Activated CD8-positive, alpha-beta memory T cell treated with anti-CD3 and anti-CD28 coated beads, Interleukin-2, amount 50 U/mL, for 24 hours (primary cell): Measurements from ENCODE around the gene ARPC1A.

Experiments
- DNase-seq: peaks from one replicate; pipeline ENCODE4 v3.0.0-alpha.2; 2020; ENCODE audit errors: extremely low read depth

ARPC1A gene

DNA sequence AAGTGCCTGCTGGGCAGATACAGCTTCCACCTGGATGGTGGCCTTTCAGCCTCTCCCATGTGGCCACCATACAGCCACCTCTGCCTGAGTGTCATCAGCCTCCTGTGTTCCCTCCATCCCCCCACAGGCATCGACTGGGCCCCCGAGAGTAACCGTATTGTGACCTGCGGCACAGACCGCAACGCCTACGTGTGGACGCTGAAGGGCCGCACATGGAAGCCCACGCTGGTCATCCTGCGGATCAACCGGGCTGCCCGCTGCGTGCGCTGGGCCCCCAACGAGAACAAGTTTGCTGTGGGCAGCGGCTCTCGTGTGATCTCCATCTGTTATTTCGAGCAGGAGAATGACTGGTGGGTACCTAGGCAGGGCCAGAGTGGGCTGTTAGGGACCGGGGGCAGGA lies 62.2 kb downstream of the ARPC1A start:
- no peak for DNase-seq

DNA sequence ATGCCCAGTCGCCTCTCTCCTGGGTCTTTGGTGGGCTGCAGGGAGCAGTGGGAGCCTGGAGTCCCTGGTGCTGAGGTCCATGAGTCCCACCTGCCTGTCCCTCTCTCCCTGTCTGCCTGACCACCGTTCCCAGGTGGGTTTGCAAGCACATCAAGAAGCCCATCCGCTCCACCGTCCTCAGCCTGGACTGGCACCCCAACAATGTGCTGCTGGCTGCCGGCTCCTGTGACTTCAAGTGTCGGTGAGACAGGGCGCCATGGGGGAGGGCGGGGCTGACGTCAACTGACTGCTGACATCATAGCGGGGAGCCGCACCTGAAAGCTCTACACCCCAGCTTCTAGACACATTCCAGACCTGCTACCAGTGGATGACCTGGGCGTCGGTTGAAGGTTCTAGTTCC lies 64.1 kb downstream of the ARPC1A start:
- no peak for DNase-seq

DNA sequence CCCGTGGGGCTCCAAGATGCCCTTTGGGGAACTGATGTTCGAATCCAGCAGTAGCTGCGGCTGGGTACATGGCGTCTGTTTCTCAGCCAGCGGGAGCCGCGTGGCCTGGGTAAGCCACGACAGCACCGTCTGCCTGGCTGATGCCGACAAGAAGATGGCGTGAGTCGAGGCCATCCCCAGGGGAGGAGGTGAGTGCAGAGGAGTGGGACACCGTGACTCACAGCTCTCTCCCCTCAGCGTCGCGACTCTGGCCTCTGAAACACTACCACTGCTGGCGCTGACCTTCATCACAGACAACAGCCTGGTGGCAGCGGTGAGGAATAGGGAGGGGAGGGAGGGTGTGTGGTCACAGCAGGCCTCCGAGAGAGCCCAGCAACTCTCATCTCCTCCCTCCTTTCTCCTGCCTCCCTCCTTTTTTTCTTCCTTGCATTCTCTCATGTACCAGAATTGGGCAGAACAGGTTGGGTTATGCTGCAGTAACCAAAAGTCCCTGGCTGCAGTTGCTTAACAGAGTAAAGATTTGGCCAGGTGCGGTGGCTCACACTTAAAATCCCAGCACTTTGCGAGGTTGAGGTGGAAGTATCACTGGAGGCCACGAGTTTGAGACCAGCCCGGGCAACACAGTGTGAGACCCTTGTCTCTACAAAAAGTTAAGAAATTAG lies 65.4 kb downstream of the ARPC1A start:
- no peak for DNase-seq

DNA sequence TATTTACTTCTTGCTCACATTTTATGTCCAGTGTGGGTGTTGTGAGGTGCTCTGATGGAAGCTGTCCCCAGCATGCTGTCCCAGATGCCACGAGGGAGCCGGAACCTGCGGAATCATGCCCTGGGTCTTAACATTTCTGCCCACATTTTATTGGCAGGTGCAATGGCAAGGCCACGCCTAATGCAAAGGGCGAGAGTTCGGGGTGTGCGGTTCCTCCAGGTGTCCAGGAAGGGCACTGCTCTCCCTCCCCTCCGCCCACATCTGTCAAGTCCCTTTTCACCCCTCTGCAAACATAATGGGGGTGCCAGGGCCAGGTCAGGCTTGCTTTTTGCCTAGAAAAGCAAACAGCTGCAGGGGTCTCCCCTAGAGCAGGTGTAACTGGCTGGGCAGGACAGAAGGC lies 66.3 kb downstream of the ARPC1A start:
- no peak for DNase-seq

DNA sequence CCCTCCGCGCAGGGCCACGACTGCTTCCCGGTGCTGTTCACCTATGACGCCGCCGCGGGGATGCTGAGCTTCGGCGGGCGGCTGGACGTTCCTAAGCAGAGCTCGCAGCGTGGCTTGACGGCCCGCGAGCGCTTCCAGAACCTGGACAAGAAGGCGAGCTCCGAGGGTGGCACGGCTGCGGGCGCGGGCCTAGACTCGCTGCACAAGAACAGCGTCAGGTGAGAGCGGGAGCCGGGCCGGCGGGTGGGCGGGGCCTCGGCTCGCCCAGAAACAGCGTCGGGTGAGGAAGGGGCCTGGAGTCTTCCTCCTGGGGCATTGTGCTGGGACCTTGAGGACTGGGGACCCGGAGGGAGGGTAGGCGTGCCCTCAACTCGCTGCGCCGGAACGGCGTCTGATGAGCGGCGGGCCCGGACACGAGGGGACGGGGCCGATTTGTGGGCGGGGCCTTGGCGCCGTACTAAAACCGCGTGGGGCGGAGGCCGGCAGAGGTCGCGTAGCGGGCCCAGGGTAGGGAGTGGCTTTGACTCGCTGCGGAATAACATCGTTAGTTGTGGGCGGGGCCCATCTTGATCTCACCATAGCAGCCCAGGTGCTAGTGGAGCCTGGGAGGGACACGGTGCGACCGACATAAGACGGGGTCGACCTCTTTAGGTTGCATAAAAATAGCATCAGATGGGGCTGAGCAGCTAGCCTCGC lies 67.1 kb downstream of the ARPC1A start:
- no peak for DNase-seq

DNA sequence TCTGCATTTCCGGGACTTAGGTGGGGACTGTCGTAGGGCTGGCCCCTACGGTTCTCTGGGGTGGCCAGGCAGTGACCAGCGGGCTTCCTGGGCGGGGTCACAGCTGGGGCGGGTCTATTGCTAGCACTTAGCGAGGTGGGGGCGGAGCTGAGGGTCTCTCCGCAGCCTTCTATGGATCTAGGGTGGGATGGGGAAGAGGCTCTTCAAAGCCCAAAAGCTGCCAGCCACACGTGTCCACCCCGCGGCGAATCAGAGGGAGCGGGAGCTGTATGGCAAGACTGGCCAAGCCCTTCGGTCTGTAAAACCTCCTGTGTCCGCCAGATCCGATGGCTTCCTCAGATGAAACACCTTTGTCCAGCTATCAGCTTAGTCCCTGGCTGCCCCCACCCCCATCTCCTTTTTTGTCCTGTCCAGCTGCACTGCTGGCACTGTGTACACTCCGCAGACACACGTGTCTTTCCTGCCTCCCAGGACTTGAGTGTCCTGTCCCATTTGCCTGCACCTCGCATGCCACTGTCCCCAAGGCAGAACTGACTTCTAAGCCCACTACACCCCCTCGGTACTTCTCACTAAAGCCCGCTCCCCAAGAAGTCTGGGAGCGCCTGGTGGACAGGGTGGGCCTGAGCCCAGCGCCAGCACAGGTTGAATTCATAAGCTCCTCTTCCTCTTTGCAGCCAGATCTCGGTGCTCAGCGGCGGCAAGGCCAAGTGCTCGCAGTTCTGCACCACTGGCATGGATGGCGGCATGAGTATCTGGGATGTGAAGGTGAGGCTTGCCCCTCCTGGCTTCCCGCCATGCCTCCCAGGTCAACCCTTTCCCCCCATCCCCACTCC lies 67.9 kb downstream of the ARPC1A start:
- no peak for DNase-seq

DNA sequence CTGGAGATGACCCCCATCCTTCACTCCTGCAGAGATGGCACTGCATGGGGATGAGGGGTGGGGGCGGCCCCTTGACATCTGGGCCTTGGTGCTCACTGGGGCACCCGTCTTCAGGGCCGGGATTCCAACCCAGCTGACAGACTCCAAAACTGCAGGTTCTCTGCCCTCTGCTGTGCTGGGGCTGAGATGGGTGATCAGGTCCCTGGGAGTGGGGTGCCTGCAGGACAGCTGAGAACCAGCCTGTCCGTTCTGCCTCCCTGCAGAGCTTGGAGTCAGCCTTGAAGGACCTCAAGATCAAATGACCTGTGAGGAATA lies 68.4 kb downstream of the ARPC1A start:
- no peak for DNase-seq

DNA sequence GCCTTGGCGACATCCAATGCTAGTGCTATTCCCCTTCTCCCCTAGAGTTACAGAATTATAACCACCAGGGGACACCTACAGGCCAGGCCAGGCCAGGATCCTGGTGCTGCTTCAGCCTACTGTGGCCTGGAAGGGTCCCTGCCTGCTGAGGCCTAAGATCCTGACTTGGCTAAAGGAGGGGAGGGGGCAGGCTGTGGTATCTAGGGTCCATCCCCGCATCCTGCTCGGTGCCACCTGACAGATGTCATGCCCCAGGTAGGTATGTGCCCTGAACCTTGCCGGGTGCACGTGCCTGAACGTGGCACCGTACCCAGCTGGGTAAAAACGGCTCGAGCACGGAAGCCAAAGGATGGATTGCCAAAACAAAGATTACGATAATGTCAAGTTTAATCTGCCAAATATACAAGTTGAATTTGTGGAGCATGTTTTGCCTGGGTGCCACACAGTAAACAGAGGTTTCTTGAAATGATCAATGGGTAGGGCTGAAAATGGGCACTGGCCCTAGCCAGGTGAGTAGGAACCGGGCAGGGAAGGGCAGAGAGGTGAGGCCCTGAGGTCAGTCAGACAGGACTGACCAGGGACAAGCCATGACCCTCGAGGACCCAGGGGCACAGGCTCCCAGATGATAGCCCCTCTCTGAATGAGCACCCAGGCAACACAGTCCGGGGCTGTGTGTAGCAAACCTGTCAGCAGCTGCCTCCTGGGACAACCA lies 70.1 kb downstream of the ARPC1A start:
- no peak for DNase-seq

DNA sequence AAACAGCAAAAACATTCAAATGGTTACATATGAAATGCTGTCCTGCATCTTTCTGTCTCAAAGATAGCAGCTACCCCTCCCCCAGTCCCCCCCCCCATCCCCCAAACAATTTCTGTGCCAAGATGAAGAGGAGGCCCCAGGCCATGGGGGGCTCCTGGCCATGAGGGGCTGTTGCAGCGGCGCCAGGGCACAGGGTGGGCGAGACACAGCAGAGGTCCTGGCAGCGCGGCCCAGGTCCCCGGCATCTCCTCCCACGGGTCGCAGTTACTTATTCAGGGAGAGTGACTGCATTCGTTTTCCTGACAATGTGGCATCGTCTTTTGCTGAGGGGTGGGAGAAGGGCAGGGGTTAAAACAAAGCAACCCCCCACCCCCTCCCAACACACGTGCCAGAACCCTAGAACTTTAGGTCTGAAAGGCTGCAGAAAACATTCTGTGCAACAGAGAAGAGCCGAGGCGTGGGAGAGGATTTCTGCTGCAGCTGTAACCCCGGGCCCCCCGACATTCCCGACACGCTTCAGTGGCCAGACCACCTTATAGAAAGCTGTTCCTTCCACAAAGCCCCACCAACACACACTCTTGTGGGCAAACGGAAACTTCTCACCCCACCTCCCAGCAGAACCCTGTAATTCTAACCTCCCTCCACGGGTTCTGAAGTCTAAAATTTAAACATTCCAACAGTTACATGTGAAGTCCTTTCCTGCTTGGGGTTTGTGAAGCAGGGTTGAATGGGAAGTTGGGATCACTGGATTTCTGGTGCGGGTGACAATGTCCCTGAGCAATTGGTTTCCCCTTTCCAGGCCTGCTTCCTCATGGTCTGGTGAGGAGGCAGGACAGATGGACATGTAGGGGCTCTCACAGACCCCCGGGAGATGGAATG lies 71.0 kb downstream of the ARPC1A start:
- no peak for DNase-seq

DNA sequence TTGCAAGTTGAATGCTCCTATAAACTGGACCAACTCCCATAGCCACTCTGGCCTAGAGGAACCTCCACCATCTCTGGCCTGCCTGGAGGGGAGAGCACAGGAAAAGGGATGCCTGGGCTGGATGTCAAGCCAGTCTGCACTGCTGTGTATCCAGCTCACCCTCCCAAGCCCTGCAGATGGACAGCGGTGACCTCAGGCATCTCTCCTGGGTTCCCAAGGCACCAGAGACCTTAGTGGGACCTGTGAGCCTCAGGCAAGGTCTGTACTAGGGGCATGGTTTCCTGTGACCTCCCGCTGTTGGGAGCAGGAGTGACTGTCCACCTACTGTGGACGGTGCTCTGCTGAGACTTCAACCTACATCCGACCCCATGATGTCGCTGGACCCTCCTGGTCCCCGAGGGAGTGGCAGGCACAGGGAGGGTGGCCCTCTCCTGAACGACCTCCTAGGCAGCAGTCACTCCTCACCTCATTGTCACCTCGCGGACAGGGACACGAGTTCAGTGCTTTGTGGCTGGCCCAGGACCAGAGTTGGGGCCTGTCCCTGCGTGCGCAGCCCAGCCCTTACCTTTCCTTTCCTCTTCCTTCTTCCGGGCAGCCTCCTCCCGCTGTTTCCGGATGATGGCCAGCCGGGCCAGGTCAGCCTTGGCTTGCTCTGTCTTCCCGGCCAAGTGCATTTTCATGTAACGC lies 71.7 kb downstream of the ARPC1A start:
- DNase-seq, result no peak

DNA sequence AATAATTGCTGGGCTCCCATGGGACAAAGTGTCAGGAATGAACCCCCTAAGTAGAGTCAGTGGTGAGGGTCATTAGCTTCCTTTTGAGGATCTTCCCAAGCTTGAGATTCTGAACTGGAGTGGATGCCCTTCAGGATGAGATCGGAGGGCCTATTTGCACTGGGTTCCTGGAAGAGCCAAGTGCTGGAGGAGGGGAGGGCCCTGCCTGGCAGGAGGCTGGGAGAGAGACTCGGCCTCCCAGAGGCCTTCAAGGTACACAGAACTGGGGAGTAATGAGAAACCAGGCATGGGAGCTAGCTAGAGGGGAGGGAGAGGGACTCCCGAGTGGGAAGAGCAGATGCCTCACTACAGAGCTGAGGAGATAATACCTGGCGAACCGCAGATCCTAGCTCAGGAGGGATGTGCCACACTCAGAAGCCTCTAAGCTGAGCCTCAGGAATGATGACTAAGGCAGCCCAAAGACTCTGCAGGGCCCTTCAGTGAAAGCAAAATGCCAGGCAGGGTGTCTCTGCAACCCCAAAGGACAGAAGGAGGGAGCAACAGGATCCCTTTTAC lies 73.3 kb downstream of the ARPC1A start:
- no peak for DNase-seq

DNA sequence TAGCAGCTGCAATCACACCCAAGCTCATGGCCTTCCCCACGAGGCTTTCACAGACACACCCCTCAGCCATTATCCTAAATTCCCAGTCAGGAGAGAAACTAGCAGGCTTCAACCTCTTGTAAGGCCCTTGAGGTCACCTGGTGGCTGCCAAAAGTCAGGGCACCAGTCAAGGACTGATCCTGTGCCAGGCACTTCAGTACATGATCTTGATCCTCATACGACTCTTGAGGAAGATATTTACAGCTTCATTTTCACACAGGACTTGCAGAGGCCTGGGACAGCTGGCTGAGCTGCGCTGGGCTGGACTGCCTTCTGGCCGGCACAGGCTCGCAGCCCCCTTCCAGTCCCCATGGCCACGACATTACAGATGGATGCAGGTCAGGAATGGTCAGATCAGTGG lies 73.9 kb downstream of the ARPC1A start:
- no peak for DNase-seq

DNA sequence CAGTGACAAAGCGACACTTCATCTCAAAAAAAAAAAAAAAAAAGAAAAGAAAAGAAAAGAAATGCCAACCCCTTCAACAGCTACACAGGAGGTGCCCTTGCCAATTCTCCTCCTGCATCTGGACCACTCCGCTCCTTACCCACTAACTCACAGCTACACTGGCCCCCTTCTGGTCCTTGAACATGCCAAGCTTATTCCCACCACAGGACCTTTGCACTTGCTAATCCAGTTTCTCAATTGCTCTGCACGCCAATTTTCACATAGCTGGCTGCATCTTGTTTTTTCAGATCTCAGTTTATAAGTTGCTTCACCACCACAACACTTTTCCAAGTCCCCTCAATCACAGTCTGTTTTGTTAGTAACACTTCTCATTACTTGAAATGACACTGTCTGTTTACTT lies 77.2 kb downstream of the ARPC1A start:
- DNase-seq, result no peak

DNA sequence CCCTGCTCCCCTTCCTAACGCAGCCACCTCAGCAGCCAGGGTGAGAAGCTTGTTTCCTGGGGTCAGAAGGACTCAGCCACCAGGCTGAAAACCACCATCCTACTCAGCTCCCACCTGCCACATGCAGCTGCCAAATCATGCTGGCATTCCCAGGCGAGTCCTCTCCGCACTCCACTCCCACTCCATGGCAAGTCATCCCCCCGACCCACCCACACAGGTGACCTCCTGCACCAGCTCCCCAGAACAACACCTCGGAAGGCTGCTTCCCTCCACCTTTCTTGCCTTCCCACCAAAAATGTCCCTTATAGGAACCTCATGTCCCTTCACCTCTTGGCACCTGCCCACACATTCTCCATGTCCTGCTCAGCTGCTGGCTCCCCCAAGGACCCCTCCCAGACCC lies 78.1 kb downstream of the ARPC1A start:
- no peak for DNase-seq

DNA sequence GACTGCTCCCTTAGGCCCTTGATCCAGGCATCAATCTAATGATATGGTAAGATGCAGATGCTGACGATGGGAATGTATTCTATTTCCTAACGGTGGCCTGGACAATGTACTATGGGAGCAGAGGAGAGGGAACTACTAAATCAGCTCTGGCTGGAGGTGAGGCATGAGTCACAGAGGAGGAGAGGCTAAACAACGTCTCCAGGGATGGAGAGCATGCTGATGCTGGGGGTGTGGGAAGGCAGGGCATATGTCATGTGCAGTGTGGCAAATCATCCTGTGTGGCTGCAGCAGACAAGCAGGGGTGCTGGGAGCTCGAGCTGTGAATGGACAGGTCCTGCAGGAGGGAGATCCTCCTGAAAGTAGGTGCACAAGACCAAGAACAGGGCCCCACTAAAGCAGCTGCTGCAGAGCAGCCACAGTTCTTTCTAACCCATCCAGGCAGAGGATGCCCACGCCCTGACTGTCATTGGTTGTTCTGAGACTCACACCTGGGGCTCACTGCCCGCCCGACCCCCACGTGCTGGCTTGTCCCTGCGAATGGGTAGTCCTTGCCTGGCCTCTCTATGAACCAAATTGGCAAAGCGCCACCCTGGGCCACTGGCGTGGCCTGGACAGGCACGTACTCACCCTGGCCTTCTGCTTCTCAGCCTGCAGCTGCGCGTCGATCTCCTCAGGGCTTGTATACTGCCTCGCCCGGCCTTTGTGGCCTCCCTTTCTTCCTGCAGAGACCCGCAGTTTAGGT lies 78.7 kb downstream of the ARPC1A start:
- DNase-seq, result no peak

DNA sequence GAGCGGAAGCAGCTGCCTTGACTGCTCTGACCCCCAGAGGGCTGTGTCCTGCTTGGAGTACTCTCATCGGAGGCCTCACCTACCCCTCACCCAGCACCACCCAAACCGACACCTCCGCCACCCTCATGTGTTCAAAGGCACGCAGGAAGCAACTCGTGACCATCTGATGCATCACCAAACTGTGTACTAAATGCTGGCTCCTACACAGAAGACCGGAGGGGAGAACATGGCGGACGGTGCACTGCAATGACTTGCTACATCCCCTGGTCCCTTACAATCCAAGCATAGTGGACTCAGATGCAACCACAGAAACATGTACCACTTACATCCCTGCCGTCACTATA lies 79.3 kb downstream of the ARPC1A start:
- DNase-seq, result no peak

DNA sequence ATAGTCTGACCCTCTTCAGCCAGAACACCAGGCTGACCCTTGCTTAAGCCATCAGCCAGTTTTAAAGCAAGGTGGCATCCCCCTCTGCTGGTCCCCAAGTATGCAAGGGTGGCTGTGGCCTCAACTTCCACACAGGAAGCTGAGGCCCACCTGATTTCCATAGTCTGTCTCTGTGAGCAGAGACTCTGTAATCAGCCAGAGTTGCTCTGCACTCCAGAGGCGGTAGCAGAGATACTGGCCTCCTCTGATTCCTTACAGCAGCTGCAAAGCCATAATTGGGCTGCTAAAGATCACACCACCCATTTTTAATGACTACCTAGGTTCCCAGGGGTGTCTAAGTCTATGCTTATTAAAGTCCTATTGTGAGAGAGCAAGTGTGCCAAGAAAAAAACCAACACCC lies 80.9 kb downstream of the ARPC1A start:
- DNase-seq, result no peak

DNA sequence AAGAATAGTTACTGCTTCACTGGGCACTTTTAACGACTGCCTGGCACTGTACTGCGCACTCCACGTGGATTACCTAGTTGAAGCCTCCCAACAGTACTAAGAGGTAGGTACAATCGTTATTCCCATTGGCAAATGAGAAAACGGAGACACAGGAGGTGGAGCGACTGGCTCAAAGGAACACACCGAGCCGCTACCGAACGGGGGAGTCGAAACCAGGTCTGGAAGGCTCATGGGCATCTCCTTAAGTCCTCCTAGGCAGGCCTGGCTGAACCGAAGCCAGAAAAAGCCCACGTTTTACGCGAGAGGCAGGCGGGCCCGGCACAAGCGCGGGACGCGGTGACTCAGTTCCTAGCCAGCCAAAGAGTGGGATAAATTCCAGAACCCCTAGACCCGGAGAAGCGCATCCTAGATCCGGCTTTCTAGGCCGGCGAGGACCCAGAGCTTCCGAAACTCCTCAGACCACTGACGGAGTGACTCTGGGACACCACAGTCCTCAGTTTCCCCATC lies 82.2 kb downstream of the ARPC1A start:
- no peak for DNase-seq

DNA sequence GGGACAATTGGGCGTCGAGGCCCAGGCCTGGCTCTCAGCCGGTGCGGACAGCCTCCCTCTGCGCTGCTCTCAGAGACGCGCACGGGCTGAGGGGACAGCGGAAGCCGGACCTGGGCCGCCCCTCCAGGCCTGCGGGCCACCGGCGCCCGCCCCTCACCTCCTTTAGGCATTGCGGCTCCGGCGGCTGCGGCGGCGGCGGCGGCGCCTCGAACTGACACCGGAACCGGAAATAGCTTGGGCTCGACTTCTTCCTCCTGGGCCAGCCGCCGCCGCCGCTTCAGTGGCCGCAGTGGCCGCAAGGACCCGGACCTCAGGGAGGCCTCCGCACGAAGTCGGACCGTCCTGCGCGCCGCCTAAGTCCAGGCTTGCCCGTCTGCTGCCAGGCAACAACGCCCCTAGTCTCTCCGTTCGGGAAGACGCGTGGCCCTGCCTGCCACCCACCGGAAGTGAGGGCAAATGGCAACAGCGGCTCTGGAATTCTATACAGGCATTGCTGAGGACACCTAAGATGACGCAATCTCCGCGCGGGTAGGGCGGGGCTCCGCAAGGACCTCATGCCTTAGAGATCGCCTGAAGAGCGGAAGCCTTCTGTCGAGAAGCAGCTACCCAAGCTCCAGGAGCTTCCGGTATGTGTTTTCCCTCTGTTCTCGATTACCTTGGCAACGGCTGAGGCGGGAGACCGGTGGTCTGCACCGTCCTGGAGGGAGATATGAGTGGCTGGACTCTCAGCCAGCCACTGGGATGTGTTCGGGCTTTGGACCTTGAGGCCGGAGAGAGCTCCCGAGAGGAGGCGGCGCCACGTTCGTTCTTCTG lies 82.9 kb downstream of the ARPC1A start, which contains the start of the genes BUD31 and PDAP1:
Gene BUD31, plus strand, starts transcription at position 591 of the 813 bp plus-strand sequence. CDS start 2,124 bp downstream, outside the sequence.
Gene PDAP1, minus strand, starts transcription at position 219 of the 813 bp plus-strand sequence. Its CDS starts 49 bp downstream, at position 170.
- peak; percentile 85 for DNase-seq
